ENCODE results near the gene SLC22A2.

Gene SLC22A2

GRCh38 chr6:160204710-160205109 is 53.9 kb downstream of the SLC22A2 start:
- no peak for DNase-seq (ENCODE audit: extremely low read depth, insufficient read length)
- no peaks in the 10 kb centered on the region for H3K36me3 ChIP-seq (ENCODE audit: control insufficient read depth, insufficient read depth, low read length)
- H3K4me3 ChIP-seq (replicated peaks; ENCODE audit: low read depth, low read length) = no peak overlapping the region
- TF ChIP-seq, protein P1, sequence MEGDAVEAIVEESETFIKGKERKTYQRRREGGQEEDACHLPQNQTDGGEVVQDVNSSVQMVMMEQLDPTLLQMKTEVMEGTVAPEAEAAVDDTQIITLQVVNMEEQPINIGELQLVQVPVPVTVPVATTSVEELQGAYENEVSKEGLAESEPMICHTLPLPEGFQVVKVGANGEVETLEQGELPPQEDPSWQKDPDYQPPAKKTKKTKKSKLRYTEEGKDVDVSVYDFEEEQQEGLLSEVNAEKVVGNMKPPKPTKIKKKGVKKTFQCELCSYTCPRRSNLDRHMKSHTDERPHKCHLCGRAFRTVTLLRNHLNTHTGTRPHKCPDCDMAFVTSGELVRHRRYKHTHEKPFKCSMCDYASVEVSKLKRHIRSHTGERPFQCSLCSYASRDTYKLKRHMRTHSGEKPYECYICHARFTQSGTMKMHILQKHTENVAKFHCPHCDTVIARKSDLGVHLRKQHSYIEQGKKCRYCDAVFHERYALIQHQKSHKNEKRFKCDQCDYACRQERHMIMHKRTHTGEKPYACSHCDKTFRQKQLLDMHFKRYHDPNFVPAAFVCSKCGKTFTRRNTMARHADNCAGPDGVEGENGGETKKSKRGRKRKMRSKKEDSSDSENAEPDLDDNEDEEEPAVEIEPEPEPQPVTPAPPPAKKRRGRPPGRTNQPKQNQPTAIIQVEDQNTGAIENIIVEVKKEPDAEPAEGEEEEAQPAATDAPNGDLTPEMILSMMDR (IDR thresholded peaks at IDR 0.05; ENCODE audit: insufficient read depth, low read length, poor library complexity, severe bottlenecking) = no peak
- no peaks in the 10 kb centered on the region for H3K27me3 ChIP-seq (replicated peaks; ENCODE audit: control insufficient read depth, insufficient read depth, low read length)

DNA sequence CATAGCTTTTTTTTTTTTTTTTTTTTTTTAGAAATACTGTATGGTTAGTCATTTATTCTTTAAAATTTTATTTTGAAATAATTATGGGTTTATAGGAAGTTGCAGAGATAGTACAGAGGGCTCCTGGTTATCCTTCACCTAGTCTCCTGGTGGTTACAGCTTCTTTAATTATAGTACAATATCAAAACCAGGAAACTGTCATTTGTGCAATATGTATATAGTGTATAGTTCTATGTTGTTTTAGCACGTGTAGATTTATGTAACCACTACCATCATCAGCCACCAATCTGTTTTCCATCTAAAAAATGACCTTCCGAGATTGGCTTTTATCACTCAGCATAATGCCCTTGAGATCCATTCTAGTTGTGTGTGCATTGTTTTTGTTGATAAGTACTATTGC is 54.7 kb downstream of the SLC22A2 start:
- Histone ChIP-seq H3K36me3 (ENCODE audit: control insufficient read depth, insufficient read depth, low read length) (no peaks in the 10 kb centered on the region), H3K4me3 (replicated peaks; ENCODE audit: low read depth, low read length) (no peak overlapping the region), H3K27me3 (replicated peaks; ENCODE audit: control insufficient read depth, insufficient read depth, low read length) (no peaks in the 10 kb centered on the region)
- TF ChIP-seq, protein P1 (IDR thresholded peaks at IDR 0.05; ENCODE audit: insufficient read depth, low read length, poor library complexity, severe bottlenecking) = no peak
- DNase-seq (ENCODE audit: extremely low read depth, insufficient read length) = no peak

GRCh38 chr6:160203522-160203921 is 55.1 kb downstream of the SLC22A2 start:
- H3K27me3 ChIP-seq (replicated peaks; ENCODE audit: control insufficient read depth, insufficient read depth, low read length) = no peaks in the 10 kb centered on the region
- H3K36me3 ChIP-seq (ENCODE audit: control insufficient read depth, insufficient read depth, low read length) = no peaks in the 10 kb centered on the region
- TF ChIP-seq, protein P1 (IDR thresholded peaks at IDR 0.05; ENCODE audit: insufficient read depth, low read length, poor library complexity, severe bottlenecking) = no peak
- no peak for DNase-seq (ENCODE audit: extremely low read depth, insufficient read length)
- H3K4me3 ChIP-seq (replicated peaks; ENCODE audit: low read depth, low read length) = no peak overlapping the region

DNA sequence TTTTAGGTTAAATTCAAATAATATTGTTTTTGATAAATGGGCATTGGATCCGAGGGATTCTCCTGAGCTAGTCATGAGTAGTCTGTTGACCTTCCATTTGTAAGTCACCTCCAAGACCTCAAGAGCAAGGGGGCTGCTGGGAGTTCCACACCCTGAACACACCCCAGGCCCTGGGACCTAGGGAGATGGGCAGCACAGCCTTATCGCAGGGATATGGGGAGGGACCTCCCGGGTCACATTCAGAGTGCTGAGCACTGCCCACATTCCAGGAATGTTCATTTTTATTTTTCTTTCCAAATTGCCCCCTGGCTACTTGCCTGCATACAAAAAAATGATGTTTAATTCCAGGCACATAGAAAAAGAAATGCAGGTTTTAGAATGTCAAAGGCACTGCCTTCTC is 55.5 kb downstream of the SLC22A2 start:
- Histone ChIP-seq H3K4me3 (replicated peaks; ENCODE audit: low read depth, low read length) (no peak overlapping the region), H3K36me3 (ENCODE audit: control insufficient read depth, insufficient read depth, low read length) (no peaks in the 10 kb centered on the region), H3K27me3 (replicated peaks; ENCODE audit: control insufficient read depth, insufficient read depth, low read length) (no peaks in the 10 kb centered on the region)
- DNase-seq (ENCODE audit: extremely low read depth, insufficient read length) = no peak
- TF ChIP-seq, protein P1 (IDR thresholded peaks at IDR 0.05; ENCODE audit: insufficient read depth, low read length, poor library complexity, severe bottlenecking) = no peak

DNA sequence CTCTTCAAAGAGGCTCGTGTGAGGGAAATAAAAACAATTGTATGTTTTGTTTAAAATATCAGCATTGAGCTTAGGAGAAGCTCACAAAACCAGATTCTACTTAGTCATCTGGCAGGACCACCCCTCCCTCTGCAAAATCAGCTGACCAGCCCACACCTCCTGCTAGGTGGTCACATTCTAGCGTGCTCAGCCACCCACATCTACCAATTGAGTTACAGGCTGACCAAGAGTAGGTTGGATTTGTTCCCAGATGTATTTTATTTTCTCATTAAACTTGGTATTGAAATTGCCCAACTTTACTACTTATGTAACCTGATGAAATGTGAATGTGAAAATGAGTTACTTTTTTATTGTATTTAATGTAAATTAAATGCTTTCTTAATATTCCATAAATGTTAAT is 56.2 kb downstream of the SLC22A2 start:
- no peaks in the 10 kb centered on the region for H3K36me3 ChIP-seq (ENCODE audit: control insufficient read depth, insufficient read depth, low read length)
- no peaks in the 10 kb centered on the region for H3K27me3 ChIP-seq (replicated peaks; ENCODE audit: control insufficient read depth, insufficient read depth, low read length)
- TF ChIP-seq, protein P1 (IDR thresholded peaks at IDR 0.05; ENCODE audit: insufficient read depth, low read length, poor library complexity, severe bottlenecking) = no peak
- DNase-seq (ENCODE audit: extremely low read depth, insufficient read length) = no peak
- H3K4me3 ChIP-seq (replicated peaks; ENCODE audit: low read depth, low read length) = no peak overlapping the region

- no peak overlapping the region for H3K4me3 ChIP-seq (replicated peaks; ENCODE audit: low read depth, low read length)
- TF ChIP-seq, protein P1 (IDR thresholded peaks at IDR 0.05; ENCODE audit: insufficient read depth, low read length, poor library complexity, severe bottlenecking) = no peak
- no peak for DNase-seq (ENCODE audit: extremely low read depth, insufficient read length)
- H3K27me3 ChIP-seq (replicated peaks; ENCODE audit: control insufficient read depth, insufficient read depth, low read length) = no peaks in the 10 kb centered on the region
- no peaks in the 10 kb centered on the region for H3K36me3 ChIP-seq (ENCODE audit: control insufficient read depth, insufficient read depth, low read length)
These were observed 57.6 kb downstream of the SLC22A2 start for GRCh38 chr6:160201061-160201460.

All from GM06990 (cell line).